Right hindlimb (tissue), 1 donor: ENCODE results near the gene LMO4.

Source experiments
- DNase-seq: peaks from one replicate; pipeline ENCODE4 v3.0.0-alpha.2; 2018

The LMO4 gene

DNA sequence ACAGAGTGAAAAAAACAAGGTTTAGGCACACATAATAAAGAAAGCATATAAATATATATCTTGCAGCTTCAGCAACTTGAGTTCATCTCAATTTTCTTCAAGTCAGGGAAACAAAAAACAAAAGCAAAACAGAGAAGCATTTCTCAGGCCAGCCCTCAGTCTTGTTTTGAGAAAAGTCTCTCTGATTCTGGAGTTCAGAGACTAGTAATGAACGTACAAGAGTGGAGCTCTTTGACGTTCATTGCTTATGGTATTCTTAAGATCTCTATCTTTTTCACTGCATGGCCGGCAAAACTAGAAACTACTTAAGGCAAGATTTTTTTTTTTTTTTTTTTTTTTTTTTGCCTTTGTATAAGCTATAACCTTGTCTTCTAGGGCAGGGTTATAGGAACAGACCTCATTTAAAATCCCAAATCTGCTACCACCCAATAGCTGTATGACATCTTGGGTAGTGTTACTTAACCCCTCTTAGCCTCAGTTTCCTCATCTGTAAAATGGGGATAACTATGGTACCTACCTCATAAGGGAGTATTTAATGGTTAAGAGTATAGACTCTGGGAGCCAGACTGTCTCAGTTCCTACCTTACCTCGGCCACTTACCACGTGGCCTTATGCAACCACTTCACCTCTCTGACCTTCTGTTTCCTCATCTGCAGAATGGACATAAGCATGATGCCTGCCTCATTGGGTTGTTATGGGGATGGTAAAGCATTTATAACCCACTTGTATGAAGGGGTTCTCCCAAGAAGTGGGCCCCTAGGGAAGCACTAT is 33.6 kb downstream of the LMO4 start:
- DNase-seq = no peak

- DNase-seq = no peak
These were observed 34.2 kb downstream of the LMO4 start for GRCh38 chr1:87362834-87363426.

GRCh38 chr1:87367549-87367948 is 38.9 kb downstream of the LMO4 start:
- DNase-seq = no peak

DNA sequence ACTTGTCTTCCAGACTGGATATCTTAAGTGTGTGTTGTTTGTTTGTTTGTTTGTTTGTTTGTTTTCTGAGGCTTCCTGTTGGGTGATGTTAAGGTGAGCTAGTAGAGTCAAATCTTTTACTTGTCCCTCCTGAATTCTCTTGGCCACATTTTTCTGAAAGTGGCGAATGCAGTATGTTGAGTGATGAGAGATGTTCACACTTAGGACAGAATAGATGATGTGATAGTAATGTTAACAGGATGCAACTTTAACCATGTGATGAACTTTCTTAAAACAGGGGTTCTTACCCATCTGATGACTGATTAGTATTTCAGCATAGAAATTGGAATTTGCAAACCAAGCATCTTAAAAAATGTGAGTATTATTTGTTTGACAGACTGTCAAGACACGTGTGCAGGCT is 40.2 kb downstream of the LMO4 start:
- no peak for DNase-seq

DNA sequence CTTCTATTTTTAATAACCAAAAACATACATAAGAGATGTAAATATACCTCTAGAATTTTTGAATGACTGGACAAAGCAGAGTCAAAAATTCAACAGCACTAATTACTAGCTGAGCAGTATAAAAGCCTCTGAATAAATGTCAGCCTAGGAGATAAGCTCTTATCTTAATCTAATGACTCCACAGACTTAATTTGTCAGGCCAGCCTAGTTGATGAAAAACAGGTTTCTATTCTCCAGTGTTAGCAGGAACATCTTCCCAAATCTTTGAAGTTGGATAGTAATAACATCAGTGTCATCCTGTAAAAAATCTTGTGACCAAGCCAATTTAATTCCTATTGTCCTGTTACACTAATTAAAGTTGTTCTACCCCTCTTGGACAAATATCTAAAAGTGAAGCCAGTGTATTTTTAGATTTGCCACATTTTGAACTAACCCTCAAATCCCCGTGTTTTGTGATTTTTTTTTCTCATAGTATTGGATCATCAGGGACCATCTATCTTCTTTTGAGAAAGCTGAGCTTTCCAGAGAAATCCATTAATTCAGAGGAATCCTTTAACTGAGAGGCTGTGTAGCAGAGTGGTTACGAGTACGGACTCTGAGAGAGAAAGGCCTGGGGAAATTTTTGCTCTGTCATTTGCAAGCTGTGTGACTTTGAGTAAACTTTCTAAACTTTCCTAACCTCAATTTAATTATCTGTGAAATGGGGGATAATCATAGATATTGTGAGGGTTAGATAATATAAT is 41.2 kb downstream of the LMO4 start:
- no peak for DNase-seq

DNA sequence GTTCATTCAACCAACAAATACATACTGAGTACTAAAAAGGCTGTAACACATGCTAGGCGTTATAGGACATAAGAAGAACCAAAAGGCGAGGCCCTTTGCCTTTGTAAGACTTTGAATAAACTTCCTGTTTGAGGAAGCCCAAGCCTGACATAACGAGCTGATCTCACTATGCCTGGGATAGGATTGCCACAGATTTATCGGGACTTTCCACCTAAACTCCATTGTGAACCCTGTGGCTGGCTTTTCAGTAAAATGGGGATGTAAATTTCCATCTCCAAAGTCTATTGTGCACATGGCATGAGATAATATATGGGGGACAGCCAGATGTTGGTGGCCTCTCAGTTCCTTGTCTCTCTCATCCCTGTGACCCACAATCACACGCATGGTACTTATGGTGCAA is 41.9 kb downstream of the LMO4 start:
- no peak for DNase-seq

GRCh38 chr1:87379306-87379705 is 50.6 kb downstream of the LMO4 start:
- no peak for DNase-seq

DNA sequence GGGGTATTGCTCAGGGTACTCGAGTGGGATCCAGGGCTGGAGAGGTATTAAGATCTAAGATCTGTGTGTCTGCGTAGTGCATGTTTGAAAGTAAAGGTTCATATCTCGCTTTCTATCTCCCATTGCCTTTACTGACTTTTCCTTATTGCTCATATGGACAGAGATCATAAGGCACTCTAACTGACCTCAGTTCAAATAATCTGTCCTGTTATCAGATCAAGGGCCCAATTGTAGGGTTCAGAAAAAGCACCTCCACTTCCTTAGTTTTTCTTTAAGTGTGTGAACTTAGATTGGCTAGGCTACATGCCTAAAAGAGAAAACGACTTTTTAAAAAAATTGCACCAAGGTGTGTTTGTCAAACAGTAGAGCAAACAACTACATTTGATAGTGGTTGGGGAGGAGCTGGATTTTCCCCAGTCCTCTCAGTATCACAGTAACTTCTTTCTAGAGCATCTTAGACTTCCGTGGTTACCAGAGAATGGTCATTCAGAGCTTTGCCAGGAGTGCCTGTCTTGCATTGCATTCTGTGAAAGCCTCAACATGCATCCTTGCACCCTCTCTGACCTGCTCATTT is 57.6 kb downstream of the LMO4 start:
- no peak for DNase-seq

- DNase-seq = no peak
These were observed 59.7 kb downstream of the LMO4 start for GRCh38 chr1:87388411-87388810.

- DNase-seq = no peak
These were observed 60.3 kb downstream of the LMO4 start for GRCh38 chr1:87389011-87389410.

GRCh38 chr1:87389546-87389945 is 60.9 kb downstream of the LMO4 start:
- no peak for DNase-seq

DNA sequence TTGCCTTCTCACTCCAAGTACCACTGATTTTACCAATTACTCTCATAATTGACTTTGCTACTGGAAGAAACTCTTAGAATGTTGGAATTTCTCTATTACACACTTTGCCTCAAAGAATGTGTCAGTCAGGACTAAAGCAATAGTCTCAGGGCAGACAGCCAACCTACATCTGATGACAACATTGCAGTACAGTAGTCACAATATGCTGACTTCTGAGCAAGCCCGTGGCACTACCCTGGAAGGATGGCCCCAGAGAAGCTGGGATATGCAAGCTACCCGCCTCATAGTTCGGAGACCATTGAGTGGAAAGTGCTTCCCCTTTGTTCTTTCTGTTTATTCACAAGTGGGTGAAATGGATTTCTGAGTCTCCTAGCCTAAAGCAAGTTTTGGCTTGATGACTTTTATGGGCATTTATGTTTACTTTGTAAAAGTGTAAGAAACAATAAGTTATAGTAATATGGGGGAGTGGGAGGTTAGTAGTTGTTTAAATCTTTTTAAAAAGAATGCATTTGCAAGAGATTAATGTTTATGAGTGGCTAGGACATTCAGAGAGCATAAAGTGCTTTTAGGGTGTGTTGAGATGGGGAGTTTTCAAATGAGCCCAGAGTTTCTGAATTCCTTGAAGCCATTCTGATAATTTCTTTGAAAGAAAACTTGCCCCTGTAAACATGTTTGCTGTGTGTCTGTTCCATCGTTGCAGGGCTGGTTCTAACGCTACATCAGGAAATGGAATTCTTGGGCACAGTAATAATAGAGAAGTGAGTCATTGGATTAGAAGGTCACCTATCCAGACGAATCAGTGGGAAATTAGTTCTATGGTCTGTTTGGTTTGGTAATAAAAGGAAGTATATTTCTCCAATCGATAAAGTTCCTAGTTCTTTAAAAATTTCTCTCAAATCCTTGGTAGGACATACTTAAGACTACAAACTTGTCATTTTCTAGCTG is 63.8 kb downstream of the LMO4 start:
- DNase-seq = no peak

- no peak for DNase-seq
These were observed 64.9 kb downstream of the LMO4 start for GRCh38 chr1:87393445-87394085.

- no peak for DNase-seq
These were observed 65.8 kb downstream of the LMO4 start for GRCh38 chr1:87394513-87394912.

DNA sequence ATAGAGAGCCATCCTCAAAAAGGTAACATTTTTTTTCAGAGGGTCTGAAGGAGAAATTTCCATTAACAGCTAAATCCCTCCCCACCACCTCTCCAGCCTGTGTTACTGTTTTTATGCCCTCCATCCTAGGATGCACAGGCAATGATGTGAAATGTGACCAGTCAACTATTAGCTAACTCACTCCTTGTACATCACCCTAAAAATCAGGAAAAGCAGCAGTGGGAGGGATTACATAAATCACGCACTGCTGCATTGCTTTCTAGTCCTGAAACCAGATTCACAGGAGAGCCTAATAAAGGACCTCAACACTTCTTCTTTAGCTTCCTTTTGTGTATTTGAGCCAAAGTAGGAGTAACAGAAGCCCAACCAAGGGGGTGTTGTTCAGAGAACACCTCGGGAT is 66.3 kb downstream of the LMO4 start:
- DNase-seq = no peak
